ENCODE data around the gene IFI44. TPM values are rescaled to one million over a fixed set of nuclear protein-coding genes. Genes with fewer than 3 reads are reported as not detected.

IFI44 gene
- total and polyA plus RNA-seq, 2 donors (not counting 3 experiments of a cell fraction or from before 2014, with no cell fraction given), result 11.8 to 12.3 TPM

DNA sequence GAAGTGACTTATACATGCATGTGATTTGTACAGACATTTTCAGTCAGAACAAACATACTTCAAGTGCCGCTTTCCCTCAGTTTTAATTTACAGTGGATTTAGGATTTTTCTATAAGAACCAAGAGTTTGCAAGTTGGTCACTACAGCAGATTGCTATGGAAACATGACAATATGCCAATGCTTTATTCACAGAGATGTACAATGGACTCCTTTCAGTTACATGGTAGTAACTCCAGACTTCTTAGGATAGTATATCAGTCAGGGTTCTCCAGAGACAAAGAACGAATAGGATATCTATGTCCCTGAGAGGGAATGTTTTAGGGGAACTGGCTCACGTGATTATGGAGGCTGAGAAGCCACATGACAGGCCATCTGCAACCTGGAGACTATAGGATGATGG is 27.4 kb downstream of the IFI44 start:
- Histone ChIP-seq H3K4me1 (ENCODE audit: control insufficient read depth, extremely low read depth, insufficient read depth, low read length) (no peaks in the 10 kb centered on the region), H3K4me2 (ENCODE audit: insufficient read depth, low read length) (no peak overlapping the region), H3K27ac (ENCODE audit: insufficient read depth, low read depth, low read length) (no peak overlapping the region), H3K36me3 (ENCODE audit: control insufficient read depth in 2 of 2, extremely low read depth in 1 of 2, insufficient read depth in 2 of 2, low read length in 2 of 2) (no peaks in the 10 kb centered on the region), H3K9ac (replicated peaks; ENCODE audit: extremely low read depth, insufficient read depth, low read length) (no peak overlapping the region), H3K9me1 (replicated peaks; ENCODE audit: control insufficient read depth, extremely low read depth, insufficient read depth, low read length) (no peaks in the 10 kb centered on the region), H4K20me1 (replicated peaks; ENCODE audit: control insufficient read depth, extremely low read depth, insufficient read depth, low read length) (no peaks in the 10 kb centered on the region), H2AFZ (ENCODE audit: low read depth, low read length) (no peak overlapping the region), H3K27me3 (ENCODE audit: control insufficient read depth in 2 of 2, insufficient read depth in 2 of 2, low read length in 2 of 2) (peaks cover 0 to 3% of the 10 kb centered on the region in 2 experiments), H3K9me3 (replicated peaks; ENCODE audit: control insufficient read depth, insufficient read depth, low read length) (no peaks in the 10 kb centered on the region), H3K4me3 (replicated peaks in 1 of 3; ENCODE audit: insufficient read depth in 1 of 3, low read depth in 1 of 3, low read length in 3 of 3) (no peak overlapping the region), H3K79me2 (ENCODE audit: control insufficient read depth, insufficient read depth, low read length) (no peaks in the 10 kb centered on the region)
- FAIRE-seq, result no peak
- intact Hi-C loops (cut with micrococcal nuclease) (loop anchor here (1.0 to 2.0 kb wide), 3 partner anchors 60 to 546 kb away; no protein-coding TSS in a partner anchor), dilution Hi-C loops (cut with MboI; ENCODE audit: extremely low pct_ligation_motif_present, low sequenced_read_pairs) (no loop called here)
- BruUV-seq (replicated peaks), result no TSS peak
- no peak for DNase-seq (ENCODE audit: low read depth, low spot score)
- TF ChIP-seq POLR2A (IDR thresholded peaks at IDR 0.05; ENCODE audit: low read depth, low read length) (no peak), EZH2 (IDR thresholded peaks at IDR 0.05; ENCODE audit: borderline replicate concordance, low read depth, low read length, severe bottlenecking) (no peak), JUN (IDR thresholded peaks at IDR 0.05; ENCODE audit: borderline replicate concordance, insufficient read depth, insufficient read length, low read depth) (no peak), GATA2 (IDR thresholded peaks at IDR 0.05; ENCODE audit: insufficient read depth, insufficient read length, low read depth, low read length) (no peak), FOS (IDR thresholded peaks at IDR 0.05; ENCODE audit: borderline replicate concordance, insufficient read depth, low read length) (no peak), POLR2AphosphoS5 (IDR thresholded peaks at IDR 0.05; ENCODE audit: insufficient read depth, low read depth, low read length) (no peak), MYC (IDR thresholded peaks at IDR 0.05; ENCODE audit: low read depth, low read length) (no peak)
- TF ChIP-seq, protein P1, sequence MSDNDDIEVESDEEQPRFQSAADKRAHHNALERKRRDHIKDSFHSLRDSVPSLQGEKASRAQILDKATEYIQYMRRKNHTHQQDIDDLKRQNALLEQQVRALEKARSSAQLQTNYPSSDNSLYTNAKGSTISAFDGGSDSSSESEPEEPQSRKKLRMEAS (IDR thresholded peaks at IDR 0.05; ENCODE audit: insufficient read depth, insufficient read length), result no peak
- TF ChIP-seq, protein P2, sequence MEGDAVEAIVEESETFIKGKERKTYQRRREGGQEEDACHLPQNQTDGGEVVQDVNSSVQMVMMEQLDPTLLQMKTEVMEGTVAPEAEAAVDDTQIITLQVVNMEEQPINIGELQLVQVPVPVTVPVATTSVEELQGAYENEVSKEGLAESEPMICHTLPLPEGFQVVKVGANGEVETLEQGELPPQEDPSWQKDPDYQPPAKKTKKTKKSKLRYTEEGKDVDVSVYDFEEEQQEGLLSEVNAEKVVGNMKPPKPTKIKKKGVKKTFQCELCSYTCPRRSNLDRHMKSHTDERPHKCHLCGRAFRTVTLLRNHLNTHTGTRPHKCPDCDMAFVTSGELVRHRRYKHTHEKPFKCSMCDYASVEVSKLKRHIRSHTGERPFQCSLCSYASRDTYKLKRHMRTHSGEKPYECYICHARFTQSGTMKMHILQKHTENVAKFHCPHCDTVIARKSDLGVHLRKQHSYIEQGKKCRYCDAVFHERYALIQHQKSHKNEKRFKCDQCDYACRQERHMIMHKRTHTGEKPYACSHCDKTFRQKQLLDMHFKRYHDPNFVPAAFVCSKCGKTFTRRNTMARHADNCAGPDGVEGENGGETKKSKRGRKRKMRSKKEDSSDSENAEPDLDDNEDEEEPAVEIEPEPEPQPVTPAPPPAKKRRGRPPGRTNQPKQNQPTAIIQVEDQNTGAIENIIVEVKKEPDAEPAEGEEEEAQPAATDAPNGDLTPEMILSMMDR (IDR thresholded peaks at IDR 0.05; ENCODE audit: extremely low read depth in 1 of 2, insufficient read depth in 1 of 2, low read depth in 1 of 2, low read length in 2 of 2), result no peak
- ChIA-PET CTCF (interaction anchor here (1.3 to 2.1 kb wide), 3 partner anchors 57 to 60 kb away, joined by 4 to 33 read pairs (median 6); partner anchors contain the start of gene IFI44L), POLR2A (no interaction called here)

All from endothelial cell of umbilical vein (primary cell).